GM19099 (cell line): ENCODE data around the gene RUNX1.

Source experiments
- POLR2A ChIP-seq: IDR thresholded peaks from 3 replicates; pipeline ENCODE4 v1.6.1; 2011; ENCODE audit warnings: low read depth; ENCODE audit not compliant: insufficient read length; ENCODE audit errors: extremely low read depth

The RUNX1 gene

DNA sequence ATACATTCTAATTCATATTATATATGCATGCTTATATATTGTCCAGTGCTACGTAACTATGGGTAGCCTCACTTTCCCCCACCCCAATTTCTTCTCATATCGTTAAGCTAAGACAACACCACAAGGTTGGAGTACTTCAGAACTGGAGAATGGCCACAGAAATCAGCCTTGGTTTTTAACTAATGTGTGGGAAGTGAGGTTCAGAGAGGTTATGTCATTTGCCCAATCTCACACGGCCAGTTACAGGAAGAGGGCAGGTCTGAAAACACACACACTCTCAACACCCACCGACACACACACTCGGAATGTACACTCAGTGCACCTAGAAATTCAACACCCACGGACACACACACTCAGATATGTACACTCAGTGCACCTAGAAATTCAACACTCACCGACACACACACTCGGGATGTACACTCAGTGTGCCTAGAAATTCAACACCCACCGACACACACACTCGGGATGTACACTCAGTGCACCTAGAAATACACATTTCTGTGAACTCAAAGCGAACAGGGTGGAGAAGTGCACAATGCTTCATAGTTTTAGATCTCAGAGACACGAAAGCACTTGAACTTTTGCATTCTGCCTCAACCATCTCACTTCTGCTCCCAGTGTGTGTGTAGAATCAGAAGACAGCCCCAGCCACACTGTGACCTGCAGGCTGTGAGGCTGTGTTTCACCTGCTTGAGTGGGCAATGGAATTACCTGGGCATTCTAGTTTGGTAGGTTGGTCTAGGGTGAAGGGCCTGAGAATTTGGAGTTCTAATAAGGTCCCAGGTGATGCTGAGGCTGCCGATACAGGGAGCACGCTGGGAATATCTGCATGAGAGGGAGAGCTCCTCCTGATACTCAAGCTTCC is 209.9 kb downstream of the RUNX1 start:
- no peak for TF ChIP-seq POLR2A

DNA sequence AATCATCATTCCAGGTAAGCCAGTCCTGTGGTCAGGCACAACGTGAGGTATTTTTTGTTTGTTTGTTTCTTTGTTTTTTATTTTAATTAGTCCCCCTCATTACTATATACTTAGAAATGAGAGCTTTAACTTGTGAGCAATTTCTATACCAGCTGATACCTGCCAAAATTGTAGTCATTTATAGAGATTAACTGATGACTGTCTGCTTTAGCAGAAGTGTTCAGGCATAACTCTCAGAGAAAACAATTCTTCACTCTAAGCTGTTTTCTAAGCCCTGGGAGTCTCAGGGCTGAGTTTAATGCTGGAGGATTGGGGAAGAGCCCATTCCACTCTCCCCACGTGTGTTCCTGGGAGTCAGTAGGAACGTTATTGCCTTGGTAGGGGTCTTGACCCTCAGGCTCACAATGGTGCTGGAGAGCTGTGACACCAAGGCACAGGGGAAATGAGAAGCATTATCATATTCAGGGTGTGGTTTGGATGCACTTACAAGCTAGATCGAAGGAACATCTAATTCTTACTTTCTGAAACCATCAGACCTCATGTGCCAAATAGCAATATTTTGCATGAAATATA is 212.1 kb downstream of the RUNX1 start:
- no peak for TF ChIP-seq POLR2A

DNA sequence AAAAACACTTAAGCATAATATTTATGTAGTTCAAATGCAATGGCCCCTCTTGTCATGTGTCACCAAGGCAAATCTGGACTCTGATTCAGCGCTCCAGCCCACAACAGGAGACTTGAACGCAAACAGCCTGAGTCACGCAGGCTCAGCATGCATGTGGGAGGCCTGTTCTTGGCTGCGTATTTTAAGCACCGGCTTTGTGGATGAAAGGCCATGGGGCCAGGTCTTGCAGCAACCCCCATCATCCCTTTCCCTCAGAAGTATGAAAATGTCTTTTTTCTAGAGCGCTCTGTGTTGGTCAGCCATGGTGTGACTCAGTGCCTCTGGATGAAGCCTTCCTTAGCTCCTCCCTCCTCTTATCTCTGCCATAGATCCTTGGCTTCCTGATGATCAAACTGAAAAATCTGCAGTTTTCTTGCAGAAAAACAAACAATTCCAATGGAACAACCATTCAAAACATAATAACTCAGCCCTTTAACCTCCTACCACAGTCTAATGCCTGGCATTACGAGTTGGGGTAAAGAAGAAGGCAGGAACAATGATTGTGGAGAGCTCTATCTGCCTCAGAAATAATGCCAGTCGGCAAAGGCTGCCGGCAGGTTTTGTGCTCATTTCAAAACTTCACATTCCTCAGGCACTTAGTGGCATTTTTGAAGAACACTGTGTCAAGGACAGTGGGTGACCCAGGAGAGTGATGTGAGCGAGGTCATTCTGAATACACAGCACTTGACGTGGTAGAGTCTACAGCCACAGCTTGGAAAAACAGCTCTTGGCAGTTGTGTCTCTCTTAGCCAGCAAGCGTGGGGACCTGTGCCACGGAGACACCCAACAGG is 212.8 kb downstream of the RUNX1 start:
- TF ChIP-seq POLR2A, result no peak

DNA sequence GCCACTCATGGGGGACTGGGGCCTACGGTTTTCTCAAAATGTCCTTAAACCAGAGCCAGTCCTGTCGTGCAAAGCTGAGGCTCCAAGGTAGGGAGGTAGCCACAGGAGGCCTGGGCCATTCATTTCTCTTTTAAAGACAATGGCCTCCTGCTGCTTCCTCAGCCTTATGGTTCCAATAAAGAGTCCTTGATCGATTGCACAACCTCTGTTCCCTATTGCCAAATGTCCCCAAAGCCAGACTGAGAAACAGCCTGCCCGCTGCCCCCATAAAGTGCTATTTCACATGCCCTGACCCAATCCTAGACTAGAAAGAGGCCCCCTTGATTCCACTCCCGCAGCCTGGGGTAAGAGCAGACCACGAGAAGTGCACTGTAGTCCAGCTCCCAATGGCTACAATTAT is 213.6 kb downstream of the RUNX1 start:
- TF ChIP-seq POLR2A, result no peak

DNA sequence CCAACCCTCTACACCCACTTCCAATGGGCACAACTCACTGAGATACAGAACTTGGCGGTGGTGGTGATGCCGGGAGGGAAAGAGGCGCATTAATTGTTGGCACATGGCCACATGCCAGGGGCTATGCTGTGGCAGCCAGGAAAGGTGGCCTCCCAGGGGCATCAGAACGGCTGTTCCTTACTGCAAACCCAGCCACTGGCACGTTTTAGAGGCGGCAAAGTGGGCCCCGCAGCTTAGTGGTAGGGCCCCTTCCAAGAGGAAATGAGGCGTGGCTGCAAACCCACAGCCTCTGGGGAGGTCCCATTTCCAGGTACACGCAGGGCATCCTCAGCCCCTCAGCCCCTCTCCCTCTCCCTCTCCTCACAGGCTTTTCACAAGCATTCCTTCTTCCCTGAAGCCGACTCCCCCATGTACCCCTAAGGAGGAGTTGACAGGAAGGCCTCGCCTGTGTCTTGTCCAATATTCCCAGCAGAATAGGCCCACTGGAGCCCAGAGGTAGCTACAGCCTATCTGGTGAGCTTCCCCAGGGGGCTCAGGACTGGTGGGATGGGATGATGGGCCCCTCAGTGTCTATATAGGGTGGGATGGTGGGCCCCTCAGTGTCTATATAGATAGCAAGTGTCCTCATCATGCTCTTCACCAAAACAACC is 214.1 kb downstream of the RUNX1 start:
- no peak for TF ChIP-seq POLR2A

DNA sequence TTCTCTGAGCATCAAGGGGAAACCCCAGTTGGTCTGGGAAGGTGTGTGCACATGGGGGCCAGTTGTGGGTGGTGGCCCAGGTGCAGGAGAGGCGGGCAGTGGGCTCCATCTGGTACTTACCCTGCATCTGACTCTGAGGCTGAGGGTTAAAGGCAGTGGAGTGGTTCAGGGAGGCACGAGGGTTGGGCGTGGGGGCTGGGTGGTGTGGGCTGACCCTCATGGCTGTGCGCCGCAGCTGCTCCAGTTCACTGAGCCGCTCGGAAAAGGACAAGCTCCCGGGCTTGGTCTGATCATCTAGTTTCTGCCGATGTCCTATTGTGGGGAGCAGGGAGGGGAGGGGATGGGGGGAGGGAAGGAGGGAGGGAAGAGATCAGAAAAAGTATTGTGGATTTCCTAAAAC is 214.8 kb downstream of the RUNX1 start:
- TF ChIP-seq POLR2A, result no peak

DNA sequence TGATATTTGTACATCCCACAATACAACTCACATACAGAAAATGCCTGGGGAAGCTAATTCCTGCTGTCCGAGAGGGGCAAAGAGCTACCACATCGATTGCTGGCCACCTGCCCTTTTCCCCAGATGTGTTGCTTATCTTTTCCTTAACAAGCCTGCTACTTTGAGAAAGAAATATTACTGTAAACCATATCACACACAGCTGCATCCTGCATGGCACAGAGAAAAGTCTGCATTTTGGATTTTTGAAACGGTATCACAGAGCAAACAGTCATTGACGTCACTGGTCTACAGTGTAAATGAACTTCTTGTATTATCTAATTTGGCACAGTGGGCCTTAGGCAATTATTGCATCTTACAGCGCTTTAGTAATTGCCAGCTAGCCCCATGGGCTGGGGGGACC is 215.6 kb downstream of the RUNX1 start:
- no peak for TF ChIP-seq POLR2A

DNA sequence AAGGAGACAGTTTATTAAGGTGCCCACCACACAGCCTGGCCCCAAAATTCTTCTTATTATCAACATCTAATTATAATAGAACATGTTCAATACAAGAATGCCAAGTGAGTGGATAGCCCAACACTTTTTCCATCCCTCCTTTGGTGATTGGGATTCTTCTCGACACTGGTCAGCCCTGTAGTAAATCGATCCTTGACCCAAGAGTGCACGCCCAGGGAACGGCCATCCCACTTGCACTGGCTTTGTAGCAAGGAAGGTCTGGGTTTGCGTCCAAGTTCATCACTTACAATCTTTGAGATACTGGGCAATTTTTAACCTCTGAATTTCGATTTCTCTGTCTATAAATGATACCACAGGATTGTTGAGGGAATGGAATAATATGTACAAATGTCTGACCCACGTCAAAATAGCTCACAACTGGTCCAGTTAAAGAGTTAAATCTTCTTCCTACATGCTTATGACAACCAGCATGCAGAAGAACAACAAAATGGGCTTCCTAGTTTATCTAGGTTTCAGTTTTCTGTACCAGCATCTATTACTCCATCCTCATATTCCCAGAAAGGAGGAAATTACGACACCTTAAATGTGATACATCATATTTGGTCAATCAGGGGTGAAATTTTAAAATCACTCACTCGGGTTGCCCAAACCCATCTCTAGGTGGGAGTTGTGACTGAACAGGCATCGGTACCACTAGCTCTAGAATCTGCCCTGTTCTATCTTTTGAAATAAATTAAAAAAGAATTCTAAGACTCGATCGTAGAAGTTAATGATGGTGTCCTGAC is 218.5 kb downstream of the RUNX1 start:
- TF ChIP-seq POLR2A, result no peak

DNA sequence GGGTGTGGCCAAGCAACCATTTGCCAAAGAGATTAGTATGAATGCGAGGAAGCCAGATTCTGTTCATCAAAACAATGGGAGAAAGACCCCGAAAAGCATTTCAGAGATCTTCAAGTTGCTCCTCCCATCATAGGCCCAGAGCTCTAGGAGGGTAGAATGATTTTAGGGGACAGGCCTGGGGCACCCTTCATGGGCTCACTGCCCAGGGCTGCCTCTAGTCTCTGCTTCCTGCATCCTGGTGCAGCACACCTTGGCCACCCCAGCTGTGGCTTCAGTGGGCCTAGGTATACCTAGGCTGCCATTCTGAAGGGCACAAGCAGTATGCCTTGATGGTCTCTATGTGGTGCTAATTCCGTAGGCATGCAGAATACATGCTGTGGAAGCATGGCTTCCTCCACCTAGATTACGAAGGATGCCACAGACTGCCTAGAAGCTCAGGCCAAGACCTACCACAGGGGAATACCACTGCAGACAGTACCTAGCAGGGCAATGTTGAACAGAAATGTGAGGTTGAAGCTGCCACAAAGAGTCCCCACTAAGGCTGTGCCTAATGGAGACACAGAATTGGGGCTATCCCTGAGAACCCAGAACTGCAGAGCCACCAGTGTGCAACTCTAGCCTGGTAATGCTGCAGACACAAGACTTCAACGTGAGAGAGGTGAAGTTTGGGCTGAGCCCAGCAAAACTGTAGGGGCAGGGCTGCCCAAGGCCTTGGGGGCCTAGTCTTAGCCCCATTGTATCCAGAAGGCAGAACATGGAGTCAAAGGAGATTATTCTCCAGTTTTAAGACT is 221.5 kb downstream of the RUNX1 start:
- TF ChIP-seq POLR2A, result no peak

DNA sequence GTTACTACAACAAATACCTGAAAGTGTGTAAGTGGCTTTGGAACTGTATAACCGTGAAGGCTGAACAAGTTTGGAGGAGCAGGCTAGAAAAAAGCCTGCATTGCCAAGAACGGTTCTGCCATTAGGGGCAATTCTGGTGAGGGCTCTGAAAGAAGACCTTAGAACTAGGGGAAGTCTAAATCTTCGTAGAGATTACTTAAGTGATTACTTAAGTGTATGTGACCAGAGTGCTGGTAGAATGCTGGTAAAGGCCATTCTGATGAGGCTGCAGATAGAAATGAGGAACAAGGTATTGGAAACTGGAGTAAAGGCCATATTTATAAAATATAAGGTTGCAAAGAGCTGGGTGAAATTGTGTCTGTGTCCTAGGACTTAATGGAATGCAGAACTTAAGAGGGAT is 222.3 kb downstream of the RUNX1 start:
- TF ChIP-seq POLR2A, result no peak

DNA sequence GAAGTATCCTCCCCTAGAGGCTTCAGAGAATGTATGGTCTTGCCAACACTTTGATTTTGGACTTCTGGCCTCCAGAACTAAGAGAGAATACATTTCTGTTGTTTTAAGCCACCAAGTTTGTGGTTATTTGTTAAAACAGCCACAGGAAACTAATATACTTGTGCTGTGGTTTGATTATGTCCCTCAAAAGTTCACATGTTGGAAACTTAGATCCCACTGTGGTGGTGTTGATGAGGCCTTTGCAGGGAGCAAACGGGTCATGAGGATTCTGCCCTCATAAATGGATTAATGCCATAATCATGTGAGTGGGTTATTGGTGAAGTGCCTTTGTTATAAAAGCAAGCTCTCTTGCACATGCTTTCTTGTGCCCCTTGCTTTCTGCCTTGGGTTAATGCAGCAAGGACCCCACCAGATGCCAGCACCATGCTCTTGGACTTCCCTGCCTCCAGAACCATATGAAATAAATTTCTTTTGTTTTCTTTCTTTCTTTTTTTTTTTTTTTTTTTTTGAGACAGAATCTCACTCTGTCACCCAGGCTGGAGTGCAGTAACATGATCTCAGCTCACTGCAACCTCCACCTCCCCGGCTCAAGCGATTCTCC is 223.1 kb downstream of the RUNX1 start:
- TF ChIP-seq POLR2A, result no peak

DNA sequence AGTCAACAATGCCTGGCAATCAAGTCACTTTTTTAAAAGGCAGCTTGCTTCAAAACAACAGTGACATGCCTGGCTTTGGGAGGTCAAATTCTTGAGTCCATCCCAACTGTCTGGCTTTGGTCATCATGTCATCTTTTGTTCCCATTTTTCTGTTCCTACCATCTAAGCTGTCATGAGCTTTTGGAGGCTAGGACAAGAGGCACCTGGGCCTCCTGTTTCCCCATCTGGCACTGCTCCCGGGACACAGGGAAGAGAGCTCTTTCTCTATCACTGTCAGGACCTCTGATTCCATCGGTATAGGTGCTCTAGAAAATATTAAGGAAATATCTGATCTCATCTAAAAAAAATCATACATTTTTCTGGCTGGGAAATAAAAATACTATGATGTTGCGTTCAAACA is 224.0 kb downstream of the RUNX1 start:
- TF ChIP-seq POLR2A, result no peak

DNA sequence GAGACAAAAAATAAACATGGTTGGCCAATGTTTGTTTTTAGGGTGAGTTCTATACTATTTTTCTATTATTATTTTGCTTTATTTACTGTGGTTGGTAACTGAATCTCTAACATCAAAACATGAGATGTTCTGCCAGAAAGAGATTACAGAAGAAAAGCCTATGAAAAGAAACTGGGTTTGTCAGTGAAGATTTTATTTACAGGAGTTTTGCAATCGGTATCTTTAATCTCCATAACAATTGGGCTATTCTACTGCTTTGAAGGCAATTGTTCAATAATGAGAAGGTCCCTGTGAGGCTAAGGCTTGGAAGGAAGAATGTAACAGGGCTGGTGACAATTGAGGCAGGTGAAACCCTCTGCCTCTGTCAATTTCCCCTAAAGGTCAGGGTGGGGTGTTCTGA is 224.8 kb downstream of the RUNX1 start:
- TF ChIP-seq POLR2A, result no peak
